ENCODE data around the gene NFKB2. TPM values are rescaled to one million over a fixed set of nuclear protein-coding genes. Genes with fewer than 3 reads are reported as not detected.
A peak's percentile ranks its signal among the peaks of the same experiment; 100 is the strongest.

NFKB2 gene
- total and polyA plus RNA-seq, 2 of the 8 experiments (the other 6 are each of a cell fraction or from before 2014, with no cell fraction given): 20.4 to 31.4 TPM

GRCh38 chr10:102399217-102400021, 3.9 kb downstream of the NFKB2 start:
- FAIRE-seq (no peak), DNase-seq (ENCODE audit: low read depth in 1 of 2, low spot score in 2 of 2) (peak; percentile 70 to 96)
- Histone ChIP-seq H3K56ac (replicated peaks; ENCODE audit: insufficient read length, low read depth, low read length) (no peak overlapping the region), H3K79me1 (ENCODE audit: low read depth, low read length) (no peaks in the 10 kb centered on the region), H4K5ac (ENCODE audit: insufficient read length, low read depth, low read length) (peak overlapping the region; percentile 69), H2BK120ac (replicated peaks; ENCODE audit: low read depth, low read length) (peak overlapping the region; percentile 83), H2AK5ac (ENCODE audit: low read depth, low read length) (no peak overlapping the region), H3K4me3 (ENCODE audit: extremely low read depth in 1 of 4, insufficient read depth in 2 of 4, low read depth in 3 of 4, low read length in 4 of 4) (peak overlapping the region; percentile 33 to 70 (median 60)), H2BK12ac (ENCODE audit: low read depth, low read length) (peak overlapping the region; percentile 87; the same call in 1 of the 2 replicates), H3K9ac (replicated peaks in 1 of 4; ENCODE audit: extremely low read depth in 1 of 4, low read depth in 3 of 4, low read length in 3 of 4) (peak overlapping the region in 2 of 4 experiments; percentile 38 to 42; a peak in 4 of 7 replicates), H3K79me2 (ENCODE audit: control insufficient read depth in 1 of 2, insufficient read depth in 2 of 2, low read length in 2 of 2) (no peaks in the 10 kb centered on the region), H3K4me1 (replicated peaks in 1 of 4; ENCODE audit: control insufficient read depth in 3 of 4, insufficient read depth in 4 of 4, low read length in 3 of 4) (peaks cover 0 to 23% (median 13%) of the 10 kb centered on the region in 4 experiments; a peak in 6 of 7 replicates), H3K4ac (replicated peaks; ENCODE audit: insufficient read length, low read depth, low read length) (peak overlapping the region; percentile 91), H3K23me2 (ENCODE audit: low read depth, low read length) (peaks cover 12% of the 10 kb centered on the region), H3K27ac (ENCODE audit: low read depth, low read length) (no peak overlapping the region), H3K36me3 (ENCODE audit: control insufficient read depth in 2 of 4, insufficient read depth in 4 of 4, low read length in 3 of 4) (peaks cover 2 to 13% (median 8%) of the 10 kb centered on the region in 4 experiments; a peak in 6 of 8 replicates), H3K4me2 (ENCODE audit: insufficient read depth in 1 of 2, low read depth in 2 of 2, low read length in 2 of 2) (peak overlapping the region; percentile 12 to 74; a peak in 3 of 4 replicates), H2BK20ac (ENCODE audit: low read length) (no peak overlapping the region), H4K91ac (replicated peaks; ENCODE audit: insufficient read length, low read length) (peak overlapping the region; percentile 81), H2AFZ (ENCODE audit: low read length) (no peak overlapping the region), H4K8ac (ENCODE audit: extremely low read depth, insufficient read depth, low read length) (peak overlapping the region; percentile 71), H3K23ac (ENCODE audit: insufficient read length) (no peak overlapping the region), H2BK15ac (ENCODE audit: low read length) (peak overlapping the region; percentile 95), H3K27me3 (replicated peaks in 1 of 4; ENCODE audit: control insufficient read depth in 3 of 4, extremely low read depth in 1 of 4, insufficient read depth in 3 of 4, low read length in 3 of 4) (peaks cover 0 to 15% (median 11%) of the 10 kb centered on the region in 4 experiments; a peak in 6 of 7 replicates), H2BK5ac (ENCODE audit: low read depth, low read length) (peak overlapping the region; percentile 66; the same call in 1 of the 2 replicates), H3K14ac (ENCODE audit: insufficient read length) (no peak overlapping the region), H3K18ac (ENCODE audit: extremely low read depth, low read length) (peak overlapping the region; percentile 90; the same call in 1 of the 2 replicates), H3K9me3 (ENCODE audit: insufficient read depth in 2 of 2, low read depth in 1 of 2, low read length in 1 of 2) (no peaks in the 10 kb centered on the region), H4K20me1 (replicated peaks in 1 of 2; ENCODE audit: control insufficient read depth in 1 of 2, insufficient read depth in 2 of 2, low read length in 2 of 2) (peaks cover 6 to 12% of the 10 kb centered on the region in 2 experiments)
- CTCF ChIA-PET (ENCODE audit: partially characterized antibody): interaction anchor here (0.6 to 16.4 kb wide), 45 partner anchors 5 to 1659 kb away, joined by 3 to 357 read pairs (median 4); partner anchors contain the start of genes C10orf95, CUEDC2, ELOVL3 and FBXL15
- POLR2A ChIA-PET (ENCODE audit: partially characterized antibody): interaction anchor here (0.6 to 6.1 kb wide), 12 partner anchors 8 to 286 kb away, joined by 3 to 38 read pairs (median 4); partner anchors contain the start of genes CUEDC2 and FBXL15
- WGBS, 2 experiments (ENCODE audit: extremely low coverage in 1 of 2, insufficient coverage in 1 of 2, insufficient read length in 1 of 2, insufficient replicate concordance in 2 of 2, low coverage in 1 of 2, low lambda C conversion rate in 2 of 2, missing lambda C conversion rate in 1 of 2): 14% methylated on average over 36 of the region's 72 CpGs; no CpG with 5 or more reads in 1 of the 2 experiments
- TF ChIP-seq BACH1 (IDR thresholded peaks at IDR 0.05; ENCODE audit: low read length) (peak; percentile 70), SP2 (IDR thresholded peaks at IDR 0.05; ENCODE audit: low read length) (no peak), ZNF274 (IDR thresholded peaks at IDR 0.05; ENCODE audit: borderline replicate concordance, extremely low read depth, low read length) (no peak), EZH2 (IDR thresholded peaks at IDR 0.05; ENCODE audit: low read depth, low read length, severe bottlenecking) (no peak), SP1 (IDR thresholded peaks at IDR 0.05; ENCODE audit: low read depth, low read length) (no peak), TBP (IDR thresholded peaks at IDR 0.05; ENCODE audit: low read depth, low read length) (no peak; the same call in 1 of the 2 replicates), TEAD4 (IDR thresholded peaks at IDR 0.05; ENCODE audit: low read depth, low read length) (no peak), TAF7 (optimal IDR thresholded peaks at IDR 0.05; ENCODE audit: borderline replicate concordance, low read depth, low read length) (peak; percentile 82), TCF12 (IDR thresholded peaks at IDR 0.05; ENCODE audit: low read depth, low read length) (no peak), KDM1A (IDR thresholded peaks at IDR 0.05; ENCODE audit: borderline replicate concordance, low read length) (no peak), NRF1 (IDR thresholded peaks at IDR 0.05; ENCODE audit: low read depth, low read length) (no peak; the same call in 1 of the 2 replicates), SP4 (IDR thresholded peaks at IDR 0.05; ENCODE audit: low read length) (no peak)
